Stimulated activated CD8-positive, alpha-beta memory T cell treated with anti-CD3 and anti-CD28 coated beads, Interleukin-7, amount 100 ng/mL, for 1 hour (primary cell): ENCODE results near the gene ENOX1.
"Not testable (repeated sequence)": the region's sequence is repeated elsewhere in the genome, so short reads cannot be mapped to it uniquely, and the experiment has no call there.

Source experiments
- DNase-seq, 2 donors: peaks; one replicate each; pipeline ENCODE4 v3.0.0-alpha.2; 2020; ENCODE audit warnings: low read depth in 2 of 2

ENOX1 gene

GRCh38 chr13:43786766-43787517 lies at the start of gene ENOX1:
TSS of gene ENOX1 (minus strand) at chr13:43786972.
- DNase-seq = no peak

GRCh38 chr13:43835701-43836100 lies 48.9 kb upstream of the ENOX1 start:
- DNase-seq = no peak

DNA sequence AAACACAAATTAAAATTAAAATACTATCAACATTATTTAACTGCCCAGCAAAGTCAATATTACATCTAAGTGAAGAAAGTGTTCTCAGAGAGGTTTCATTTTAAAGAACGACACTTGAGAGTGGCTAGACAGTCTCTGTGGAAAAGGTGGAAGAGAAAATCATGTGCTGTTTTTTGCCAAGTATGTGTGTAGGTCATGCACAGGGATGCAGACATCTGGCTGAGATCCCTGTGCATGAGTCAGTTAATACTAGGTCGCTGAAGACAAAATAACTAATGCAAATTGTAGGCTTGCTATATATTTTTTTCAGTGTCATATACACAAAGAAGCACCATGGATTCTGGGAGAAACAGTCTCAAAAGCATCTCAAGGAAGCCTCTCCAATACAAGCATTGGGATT lies 44.3 kb upstream of the ENOX1 start:
- no peak for DNase-seq

DNA sequence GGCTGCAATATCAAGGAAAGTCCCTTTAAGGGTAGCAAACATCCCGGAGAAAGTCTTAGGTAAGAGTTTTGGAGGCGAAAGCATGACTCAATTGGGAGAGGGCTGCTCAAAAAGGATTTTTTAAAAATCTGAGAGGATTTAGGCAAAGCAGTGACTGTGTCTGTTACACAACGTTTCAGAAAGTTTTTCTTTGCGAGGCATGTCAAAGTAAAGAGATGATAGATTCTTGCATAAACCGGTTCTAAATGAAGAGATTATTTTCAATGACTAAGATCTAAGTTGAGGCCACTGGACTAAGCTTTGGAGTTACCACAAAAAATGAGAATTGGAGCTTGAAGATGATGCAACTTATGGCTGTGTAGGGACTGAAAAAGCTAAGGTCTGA lies 43.7 kb upstream of the ENOX1 start:
- DNase-seq = no peak

DNA sequence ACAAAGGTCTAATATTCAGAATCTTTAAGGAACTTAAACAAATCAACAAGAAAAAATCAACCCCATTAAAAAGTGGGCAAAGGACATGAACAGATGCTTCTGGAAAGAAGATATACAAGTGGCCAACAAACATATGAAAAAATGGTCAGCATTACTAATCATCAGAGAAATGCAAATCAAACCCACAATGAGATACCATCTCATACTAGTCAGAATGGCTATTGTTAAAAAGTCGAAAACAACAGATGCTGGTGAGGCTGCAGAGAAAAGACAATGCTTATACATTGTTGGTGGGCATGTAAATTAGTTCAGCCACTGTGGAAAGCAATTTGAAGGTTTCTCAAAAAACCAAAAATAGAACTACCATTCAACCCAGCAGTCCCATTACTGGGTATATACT lies 37.9 kb upstream of the ENOX1 start:
- not testable (repeated sequence) for DNase-seq

- DNase-seq = no peak
These were observed 36.2 kb upstream of the ENOX1 start for GRCh38 chr13:43822969-43823368.

DNA sequence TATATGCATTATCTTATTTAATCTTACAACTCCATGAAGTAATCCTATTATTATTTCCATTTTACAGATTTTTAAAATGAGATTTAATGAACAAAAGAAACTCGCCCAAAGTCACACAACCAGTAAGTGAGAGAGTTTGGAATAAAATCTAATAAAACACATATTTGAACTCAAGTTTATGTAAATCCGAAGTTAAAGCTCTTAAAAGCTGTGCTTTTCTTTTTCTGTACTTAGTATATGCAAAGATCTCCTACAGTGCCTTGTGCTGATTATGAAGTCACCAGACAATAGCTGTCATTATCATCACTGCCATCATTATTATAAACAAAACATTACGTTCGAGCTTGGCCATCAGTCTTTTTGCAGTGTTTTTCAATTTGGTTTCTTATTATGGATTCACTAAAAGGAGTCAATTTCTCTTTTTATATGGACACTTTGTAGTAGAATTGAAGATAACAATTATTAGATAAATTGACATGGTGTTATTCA lies 29.7 kb upstream of the ENOX1 start:
- no peak for DNase-seq

- DNase-seq = no peak
These were observed 28.4 kb upstream of the ENOX1 start for GRCh38 chr13:43815204-43815603.

DNA sequence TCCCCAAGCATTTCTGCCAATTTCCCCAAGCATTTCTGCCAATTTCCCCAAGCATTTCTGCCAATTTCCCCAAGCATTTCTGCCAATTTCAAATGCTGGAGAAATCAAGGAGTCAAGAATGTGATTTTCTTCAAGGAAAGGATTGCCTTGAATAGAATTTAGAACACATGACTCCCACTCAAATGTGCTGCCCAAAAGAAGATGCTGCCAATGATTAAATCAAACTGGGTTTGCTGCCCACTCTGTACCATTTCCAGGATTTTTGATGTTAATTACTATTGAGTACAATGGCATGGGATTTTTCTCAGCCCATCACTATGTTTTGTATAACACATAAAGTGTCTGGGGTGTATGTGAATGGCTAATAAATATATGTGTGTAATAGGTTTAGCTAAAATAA lies 21.9 kb upstream of the ENOX1 start:
- DNase-seq = no peak

DNA sequence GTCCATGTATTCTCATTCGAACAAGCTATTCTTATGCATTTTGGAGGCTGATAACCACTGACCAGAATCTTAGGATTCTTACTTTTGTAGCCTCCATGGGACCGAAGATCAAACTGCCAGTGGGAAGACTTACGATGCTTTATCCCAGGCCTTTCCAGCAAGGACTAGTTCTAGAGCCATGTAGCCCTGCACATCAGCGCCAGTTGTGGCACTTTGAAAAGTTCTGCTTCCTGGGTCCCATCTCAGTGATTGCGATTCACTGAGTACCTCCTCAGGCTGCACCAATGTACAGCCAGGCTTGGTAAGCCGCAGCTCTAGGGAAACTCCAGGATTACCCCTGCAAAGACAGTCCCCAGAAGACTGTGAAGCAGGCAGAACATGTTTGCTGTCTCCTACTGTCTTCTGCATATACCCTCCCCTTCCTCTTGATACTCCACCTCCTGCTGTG lies 18.9 kb upstream of the ENOX1 start:
- DNase-seq = no peak

- no peak for DNase-seq
These were observed 18.3 kb upstream of the ENOX1 start for GRCh38 chr13:43805071-43805468.

GRCh38 chr13:43804461-43805070 lies 17.8 kb upstream of the ENOX1 start:
- DNase-seq = no peak

DNA sequence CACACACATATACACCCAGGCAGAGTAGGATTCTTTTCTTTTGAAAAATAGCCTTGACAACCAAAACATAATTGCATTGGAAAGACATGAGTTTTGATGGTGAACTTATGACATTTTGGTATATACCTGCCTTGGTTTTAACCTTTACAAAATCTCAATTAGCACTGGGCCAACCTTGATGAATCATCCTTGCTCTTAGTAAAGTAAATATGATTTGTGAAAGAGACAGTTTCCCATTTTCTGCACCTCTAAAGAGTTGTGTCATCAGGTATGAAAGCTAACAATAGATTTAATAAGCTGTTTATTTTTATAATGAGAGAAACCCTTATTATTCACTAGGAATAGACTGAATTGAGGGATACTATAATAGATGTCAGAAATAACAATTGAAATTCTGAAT lies 15.7 kb upstream of the ENOX1 start:
- DNase-seq = no peak

GRCh38 chr13:43800828-43801227 lies 14.1 kb upstream of the ENOX1 start:
- no peak for DNase-seq

DNA sequence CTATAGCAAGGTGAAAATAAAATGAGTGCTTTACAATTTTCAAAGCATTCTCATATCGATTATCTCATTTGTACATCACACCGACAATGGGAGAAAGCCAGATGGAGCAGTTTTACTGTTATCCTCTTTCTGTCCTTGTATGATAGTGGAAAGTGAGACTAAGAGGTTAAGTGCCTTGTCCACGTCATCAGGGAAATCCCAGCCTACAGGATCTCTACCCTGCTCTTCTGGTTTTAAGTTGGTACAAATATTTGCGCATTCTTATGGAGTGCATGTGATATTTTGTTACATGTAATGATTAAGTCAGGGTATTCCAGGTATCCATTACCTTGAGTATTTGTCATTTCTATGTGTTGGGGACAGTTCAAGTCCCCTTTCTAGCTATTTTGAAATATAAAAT lies 12.4 kb upstream of the ENOX1 start:
- DNase-seq = no peak

GRCh38 chr13:43797869-43798268 lies 11.1 kb upstream of the ENOX1 start:
- DNase-seq = no peak

DNA sequence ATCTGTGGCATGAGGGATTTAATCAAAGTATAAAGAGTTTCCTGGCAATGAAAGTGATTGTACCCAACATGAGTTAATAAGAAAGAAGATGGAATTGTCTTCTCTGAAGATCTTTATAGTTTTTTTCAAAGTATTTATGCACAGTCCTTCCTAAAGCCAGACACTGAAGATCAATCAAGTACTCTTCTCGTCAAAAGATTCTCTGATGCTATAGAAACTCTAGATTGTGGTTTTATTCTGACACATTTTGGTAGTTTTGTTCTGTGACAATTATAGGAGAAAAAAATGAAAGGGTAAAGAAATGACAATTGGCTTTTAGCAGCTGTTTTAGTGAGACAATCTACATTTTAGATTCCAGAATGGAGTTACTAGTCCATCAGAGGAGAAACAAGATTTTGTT lies 10.4 kb upstream of the ENOX1 start:
- DNase-seq = no peak

DNA sequence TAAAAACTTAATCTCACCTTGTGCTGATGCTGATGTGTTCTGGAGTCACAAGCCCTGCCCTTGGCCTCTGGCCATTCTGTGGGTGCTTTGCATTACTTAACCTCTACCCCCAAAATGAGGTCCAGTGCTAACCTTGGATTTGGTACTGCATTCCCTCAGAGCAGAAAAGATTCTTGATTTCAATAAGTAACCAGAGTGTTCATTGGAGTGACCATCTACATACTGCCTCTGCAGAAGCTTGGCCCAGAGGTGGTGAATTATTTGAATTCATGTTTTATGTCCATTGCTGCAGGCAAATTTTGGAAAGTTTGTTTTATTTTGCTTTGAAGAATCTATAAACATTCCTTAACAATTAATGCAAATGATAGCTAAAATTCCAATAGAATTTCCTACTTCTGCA lies 7.6 kb upstream of the ENOX1 start:
- DNase-seq = no peak

- DNase-seq = no peak
These were observed 5.5 kb upstream of the ENOX1 start for GRCh38 chr13:43792076-43792881.

DNA sequence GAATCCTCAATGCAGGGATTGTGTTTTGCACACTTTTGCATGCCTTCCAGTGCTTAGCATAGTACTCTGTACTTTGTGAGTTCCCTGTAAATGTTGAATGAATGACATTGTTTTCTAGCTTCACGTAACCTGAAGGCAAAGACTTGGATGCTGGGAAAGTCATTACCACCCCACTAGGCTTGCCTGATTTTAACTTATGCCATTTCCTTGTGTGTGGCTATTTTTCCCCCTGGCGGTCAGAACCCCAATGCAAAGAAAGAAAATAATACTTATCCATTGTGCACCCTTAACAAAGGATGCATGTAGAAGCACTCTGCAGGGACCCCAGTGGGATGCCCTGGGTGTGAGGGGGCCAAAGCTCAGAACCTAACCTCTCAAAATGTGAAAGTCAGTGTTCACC lies 1.2 kb upstream of the ENOX1 start:
- DNase-seq = no peak

- DNase-seq = no peak
These were observed 733 bp upstream of the ENOX1 start for GRCh38 chr13:43787518-43787891.

DNA sequence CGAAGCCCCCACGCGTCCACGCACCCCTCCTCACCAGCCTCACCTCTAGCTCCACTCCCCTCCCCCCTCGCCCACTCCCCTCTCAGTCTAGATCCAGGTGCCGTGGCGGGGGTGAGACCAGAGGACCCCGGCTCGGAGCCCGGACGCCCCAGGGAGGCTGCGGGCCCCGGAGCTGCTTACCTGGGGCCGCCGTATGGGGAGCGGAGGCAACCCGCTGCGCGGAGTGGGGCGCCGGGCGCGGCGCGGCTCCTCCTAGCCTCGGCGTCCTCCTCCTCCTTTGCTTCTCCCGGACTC lies 353 bp downstream of the ENOX1 start:
- no peak for DNase-seq
